Measurements from ENCODE around the gene AKR1D1.

GRCh38 chr7:138164804-138165203 is 88.5 kb downstream of the AKR1D1 start:
- no peak for TF ChIP-seq CTCF (conservative IDR thresholded peaks at IDR 0.05 in 1 of 2, IDR thresholded peaks at IDR 0.05 in 1 of 2; ENCODE audit: extremely low read depth in 1 of 2, insufficient read depth in 1 of 2, low read depth in 1 of 2, low read length in 2 of 2)
- no peak for TF ChIP-seq EZH2 (IDR thresholded peaks at IDR 0.05; ENCODE audit: borderline replicate concordance, low read length)

Data from mammary epithelial cell (primary cell).